Ammon's horn (tissue), 1 donor: ENCODE measurements around the gene GAB2.

Source experiments
- DNase-seq: peaks from one replicate; pipeline ENCODE4 v3.0.0-alpha.2; 2016; ENCODE audit warnings: low spot score

Gene GAB2

DNA sequence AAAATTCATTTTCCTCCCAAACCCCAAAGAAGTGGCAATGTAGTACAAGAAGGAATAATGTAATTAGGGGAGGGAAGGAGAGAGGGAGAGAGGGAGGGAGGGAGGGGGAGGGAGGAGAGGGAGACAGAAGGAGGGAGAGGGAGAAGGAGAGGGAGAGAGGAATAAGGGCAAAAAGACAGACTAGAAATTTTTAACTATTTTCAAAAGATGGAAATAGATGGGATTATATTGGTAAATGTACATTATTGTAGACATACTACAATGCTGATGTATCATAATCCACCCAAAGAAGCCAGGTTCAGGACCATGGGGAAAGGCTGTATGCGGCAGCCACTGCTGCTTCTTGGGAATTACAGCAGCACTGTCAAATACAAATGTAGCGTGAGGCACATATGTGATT is 74.3 kb downstream of the GAB2 start:
- DNase-seq, result no peak

DNA sequence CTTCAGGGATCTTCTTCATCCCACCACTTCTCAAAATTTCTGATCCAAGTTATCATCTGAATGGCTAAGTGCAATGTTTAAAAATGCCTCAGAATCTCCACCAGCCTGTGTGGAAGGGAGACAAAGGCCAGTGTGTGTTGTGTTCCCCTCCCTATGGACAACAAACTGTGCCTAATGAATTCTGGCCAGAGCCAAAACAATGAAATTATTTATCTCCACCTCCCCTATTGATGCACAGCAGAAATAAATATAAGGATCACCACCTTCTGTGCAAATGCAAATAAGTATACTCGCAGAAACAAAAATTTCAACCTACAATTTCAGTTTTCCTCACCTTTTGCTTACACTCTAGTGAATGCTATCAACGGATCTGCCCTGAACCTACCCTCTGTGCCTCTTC is 75.8 kb downstream of the GAB2 start:
- peak; percentile 87 for DNase-seq

DNA sequence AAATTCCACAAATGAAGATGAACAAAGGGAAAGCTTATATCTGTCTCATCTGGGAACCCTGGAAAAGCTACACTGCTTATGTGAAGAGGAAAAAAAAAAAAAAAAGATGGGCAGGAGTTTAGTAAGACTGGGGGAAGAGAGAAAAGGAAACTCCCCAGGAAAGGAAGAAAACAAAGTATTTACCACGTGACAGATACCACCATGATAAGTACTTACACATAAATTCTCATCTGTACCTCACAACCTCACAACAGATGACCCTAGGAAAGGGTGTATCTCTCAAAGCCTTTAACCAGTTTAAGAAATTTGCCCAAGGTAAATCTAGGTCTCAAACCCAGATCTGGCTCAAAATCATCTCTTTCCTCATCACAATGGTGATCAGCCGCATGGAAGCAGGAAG is 77.1 kb downstream of the GAB2 start:
- no peak for DNase-seq

DNA sequence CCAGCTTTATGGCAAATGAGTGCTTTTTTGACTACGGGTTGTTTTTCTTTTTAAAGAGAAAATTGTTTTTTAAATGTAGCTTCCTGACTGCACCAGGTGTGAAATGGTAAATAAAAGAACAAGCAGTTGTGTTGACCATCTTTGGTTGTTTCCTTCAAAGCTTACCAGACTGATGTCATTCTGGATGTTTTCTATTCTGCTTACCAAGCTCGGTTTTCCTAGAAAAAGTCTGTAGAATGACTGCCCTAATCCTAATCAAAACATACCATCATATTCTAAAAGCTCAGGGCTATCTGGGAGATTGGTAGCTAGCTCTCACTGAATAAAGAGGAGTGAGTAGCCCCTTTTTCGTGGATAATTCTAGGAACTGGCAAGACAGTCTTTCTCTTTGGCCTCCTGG is 77.7 kb downstream of the GAB2 start:
- DNase-seq, result no peak

DNA sequence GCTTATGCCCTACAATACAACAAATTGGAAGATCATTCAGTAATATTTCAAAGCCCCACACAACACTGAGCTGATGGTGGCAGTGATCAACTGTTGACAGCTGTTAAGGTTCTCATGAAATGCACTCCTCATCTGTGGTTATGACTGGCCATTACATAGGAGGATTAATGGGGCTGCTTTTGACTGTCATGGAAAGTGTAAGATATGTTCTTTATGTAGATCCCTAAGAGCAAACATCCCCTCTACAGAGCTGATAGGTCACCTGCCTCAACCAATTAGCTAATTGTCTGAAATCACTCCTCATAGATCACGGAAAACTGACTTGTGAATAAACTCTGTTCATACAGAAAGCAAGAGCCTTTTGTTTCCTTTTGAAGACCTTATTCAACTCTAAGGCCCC is 78.1 kb downstream of the GAB2 start:
- peak; percentile 24 for DNase-seq

- no peak for DNase-seq
These were observed 78.9 kb downstream of the GAB2 start for GRCh38 chr11:78338702-78339101.

GRCh38 chr11:78338138-78338537 is 79.5 kb downstream of the GAB2 start:
- peak; percentile 70 for DNase-seq

GRCh38 chr11:78337554-78337924 is 80.1 kb downstream of the GAB2 start:
- DNase-seq, result no peak

DNA sequence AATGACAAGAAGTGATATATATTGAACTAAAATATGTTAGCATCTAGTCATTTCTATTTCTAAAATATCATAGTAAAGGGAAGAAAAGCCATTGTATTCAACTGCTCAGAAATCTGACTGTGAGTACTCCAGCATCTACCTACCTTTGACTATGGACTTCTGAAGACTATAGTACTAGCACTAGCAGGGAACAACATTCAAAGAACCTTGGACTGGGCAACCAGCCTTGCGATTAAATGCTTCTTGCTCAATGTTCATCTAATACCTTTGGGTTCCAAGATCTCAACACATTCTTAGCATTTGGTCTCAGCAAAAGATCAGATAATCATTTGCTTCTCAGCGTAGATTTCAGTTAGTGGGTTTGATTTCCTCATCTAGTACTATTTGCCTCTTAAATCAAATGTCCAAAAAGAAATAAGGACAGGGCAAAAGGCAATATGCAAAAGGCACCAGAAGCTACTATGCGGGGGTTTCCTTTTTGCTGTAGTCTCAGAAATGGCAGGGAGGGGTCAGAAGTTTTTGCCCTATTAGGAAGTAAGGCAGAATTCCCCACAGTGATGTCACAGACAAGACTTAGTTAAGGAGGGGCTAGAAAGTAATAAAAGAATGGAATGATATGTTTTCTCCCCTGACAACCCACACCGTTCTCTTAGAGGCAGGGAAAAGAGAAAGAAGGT is 80.6 kb downstream of the GAB2 start:
- no peak for DNase-seq

DNA sequence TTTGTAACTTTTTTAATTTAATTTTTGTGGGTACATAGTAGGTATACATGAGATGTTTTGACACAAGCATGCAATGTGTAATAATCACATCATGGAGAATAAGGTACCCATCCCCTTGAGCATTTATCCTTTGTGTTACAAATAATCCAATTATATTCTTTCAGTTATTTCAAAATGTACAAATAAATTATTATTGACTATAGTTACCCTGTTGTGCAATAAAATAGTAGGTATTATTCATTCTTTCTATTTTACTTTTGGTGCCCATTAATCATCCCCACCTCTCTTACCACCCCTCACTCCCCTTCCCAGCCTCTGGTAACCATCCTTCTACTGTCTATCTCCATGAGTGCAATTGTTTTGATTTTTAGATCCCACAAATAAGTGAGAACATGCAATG is 83.5 kb downstream of the GAB2 start:
- no peak for DNase-seq

- DNase-seq, result no peak
These were observed 84.7 kb downstream of the GAB2 start for GRCh38 chr11:78332872-78333271.

- no peak for DNase-seq
These were observed 85.3 kb downstream of the GAB2 start for GRCh38 chr11:78332174-78332866.

DNA sequence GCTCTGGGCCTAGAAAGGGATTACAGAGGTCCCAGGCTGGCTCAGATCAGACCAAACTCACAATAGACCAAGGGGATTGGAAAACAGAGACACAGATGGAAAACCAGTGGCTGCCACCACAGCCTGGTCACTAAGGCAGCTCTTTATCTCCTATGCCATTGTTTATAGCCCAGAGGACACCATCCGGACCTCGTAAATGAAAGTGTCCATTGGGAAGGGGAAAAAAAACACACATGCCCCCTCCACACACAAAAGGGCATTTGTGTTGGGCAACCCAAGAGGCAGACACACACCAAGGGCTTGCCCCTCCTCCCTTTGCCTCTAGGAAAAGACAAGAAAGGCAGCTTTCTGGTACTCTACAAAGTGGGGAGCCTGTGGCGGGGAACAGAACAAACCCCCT is 85.9 kb downstream of the GAB2 start:
- peak; percentile 93 for DNase-seq

DNA sequence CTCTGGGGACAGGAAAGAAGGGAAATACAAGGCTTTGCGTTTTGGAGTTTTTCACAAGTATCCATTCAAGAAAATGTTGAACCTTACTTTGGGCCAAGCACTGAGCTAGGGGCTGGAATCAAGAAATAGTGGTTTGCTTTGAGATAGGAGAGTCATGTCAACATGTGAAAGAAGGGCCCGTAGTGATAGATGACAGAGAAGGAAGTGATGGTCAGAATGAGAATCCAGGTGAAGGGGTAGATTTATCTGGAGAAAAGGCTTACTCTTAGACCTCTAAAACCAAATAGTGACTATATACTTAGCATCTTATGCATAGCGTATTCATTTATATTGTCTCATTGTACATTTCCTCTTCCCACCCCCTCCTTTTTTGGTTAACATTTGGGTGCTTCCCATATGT is 87.3 kb downstream of the GAB2 start:
- DNase-seq, result no peak

DNA sequence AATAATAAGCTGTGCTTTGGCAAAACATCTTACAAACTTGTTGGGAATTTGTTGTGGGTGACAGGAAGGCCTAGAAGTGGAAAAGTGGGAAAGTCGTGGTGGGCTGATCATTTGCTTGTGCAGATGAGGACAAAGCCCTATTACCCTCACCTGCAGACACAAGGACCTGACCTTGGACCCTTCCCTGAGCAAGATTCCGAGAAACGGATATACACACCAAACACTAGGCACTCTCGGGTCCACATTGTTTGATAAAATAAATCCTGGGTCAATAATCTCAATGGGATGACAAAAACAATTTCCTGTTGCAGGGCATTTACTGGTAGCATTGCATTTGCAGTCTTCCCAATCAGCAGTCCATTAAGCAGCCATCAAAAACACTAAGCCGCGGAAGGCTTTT is 89.7 kb downstream of the GAB2 start:
- no peak for DNase-seq

DNA sequence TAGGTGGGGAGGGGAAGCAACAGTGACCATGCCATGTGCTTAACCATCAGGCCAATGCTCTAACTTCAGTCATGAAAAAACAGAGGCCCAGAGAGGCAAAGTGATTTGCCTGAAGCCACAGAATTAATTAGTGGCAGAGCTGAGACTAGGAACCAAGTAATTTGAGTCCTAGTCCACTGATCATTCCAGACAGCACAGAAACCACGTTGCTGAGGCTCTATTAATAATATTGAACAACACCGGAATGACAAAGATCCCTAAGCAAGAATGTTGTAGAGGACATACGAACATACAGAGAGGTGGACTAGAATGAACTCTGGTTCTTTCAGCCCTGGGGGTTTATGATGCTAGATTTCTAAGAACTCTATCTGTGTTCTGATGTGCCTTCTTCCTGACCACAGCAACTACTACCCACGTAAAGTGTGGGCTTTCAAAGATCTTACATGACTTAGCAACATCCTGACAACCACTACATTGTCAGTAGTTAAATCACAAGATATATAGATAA is 92.3 kb downstream of the GAB2 start:
- DNase-seq, result no peak

DNA sequence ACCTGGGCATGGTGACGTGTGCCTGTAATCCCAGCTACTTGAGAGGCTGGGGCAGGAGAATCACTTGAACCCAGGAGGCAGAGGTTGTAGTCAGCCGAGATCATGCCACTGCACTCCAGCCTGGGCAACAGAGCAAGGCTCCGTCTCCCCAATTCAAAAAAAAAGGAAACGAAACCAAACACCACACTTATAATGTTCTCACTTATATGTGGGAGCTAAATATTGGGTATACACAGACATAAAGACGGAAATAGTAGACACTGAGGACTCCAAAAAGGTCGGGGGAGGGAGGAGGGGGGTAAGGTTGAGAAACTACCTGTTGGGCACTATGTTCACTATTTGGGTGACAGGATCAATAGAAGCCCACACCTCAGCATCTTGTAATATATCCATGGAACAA is 94.3 kb downstream of the GAB2 start:
- no peak for DNase-seq

DNA sequence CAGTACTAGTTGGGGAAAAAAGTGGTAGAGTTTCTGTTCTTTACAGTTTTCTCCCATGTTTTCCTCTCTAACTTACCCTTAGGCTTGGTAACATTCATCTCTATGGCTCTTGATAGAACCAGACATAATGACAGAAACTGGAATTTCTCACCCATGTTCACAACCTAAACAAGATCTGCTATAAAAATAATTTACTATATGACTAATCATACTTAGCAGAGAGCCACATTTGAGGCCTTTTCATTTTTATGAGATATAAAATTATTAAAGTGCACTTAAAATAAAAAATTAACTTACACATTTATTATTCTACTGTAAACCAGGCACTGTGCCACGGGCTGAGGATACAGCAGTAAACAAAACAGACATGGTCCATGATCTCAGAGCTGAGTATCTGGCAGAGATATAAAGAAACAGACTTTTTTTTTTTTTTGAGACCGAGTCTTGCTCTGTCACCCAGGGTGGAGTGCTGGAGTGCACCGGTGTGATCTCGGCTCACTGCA is 98.1 kb downstream of the GAB2 start:
- no peak for DNase-seq

GRCh38 chr11:78318321-78319114 is 99.1 kb downstream of the GAB2 start:
- DNase-seq, result peak; percentile 95

DNA sequence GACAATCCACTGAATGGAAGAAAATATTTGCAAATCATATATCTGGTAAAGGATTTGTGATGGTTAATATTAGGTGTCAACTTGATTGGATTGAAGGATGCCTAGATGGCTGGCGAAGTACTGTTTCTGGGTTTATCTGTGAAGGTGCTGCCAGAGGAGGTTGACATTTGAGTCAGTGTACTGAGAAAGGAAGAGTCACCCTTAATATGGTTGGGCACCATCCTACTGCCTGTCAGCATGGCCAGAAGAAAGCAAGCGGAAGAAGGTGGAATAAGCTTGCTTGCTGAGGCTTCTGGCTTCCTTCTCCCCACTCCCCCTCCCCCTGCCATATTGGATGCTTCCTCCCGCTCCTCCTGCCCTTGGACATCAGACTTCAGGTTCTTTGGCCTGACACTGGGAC is 101.9 kb downstream of the GAB2 start:
- no peak for DNase-seq

- no peak for DNase-seq
These were observed 102.9 kb downstream of the GAB2 start for GRCh38 chr11:78314762-78315161.

DNA sequence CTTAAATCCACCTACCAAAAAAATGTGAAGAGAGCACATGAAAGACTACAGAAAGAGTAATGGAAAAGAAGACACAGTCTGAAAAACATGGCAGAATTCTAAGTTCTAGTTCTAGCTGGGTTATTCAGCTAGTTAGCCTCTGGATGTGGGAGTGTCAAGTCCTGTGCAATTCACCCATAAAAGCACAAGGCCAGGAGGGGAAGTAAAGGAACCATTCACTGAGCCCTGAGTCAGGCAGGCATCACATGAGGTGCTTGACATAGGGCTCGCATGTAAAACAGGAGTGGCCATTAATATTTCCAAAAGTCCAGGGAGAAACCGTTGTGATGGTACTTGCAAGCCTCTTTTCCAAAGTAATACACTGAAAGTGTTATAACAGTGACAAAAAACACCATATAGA is 103.7 kb downstream of the GAB2 start:
- DNase-seq, result peak; percentile 25
